RWPE2 (cell line): ENCODE measurements around the gene ZFP62.

Experiments used
- ATAC-seq: fragments of 200-7000 bp; cut with Tn5 transposase; 3 replicates; pipeline ENCODE4 v1.9.1; 2021; ENCODE audit warnings: low read depth
- DNase-seq: peaks from one replicate; pipeline ENCODE4 v3.0.0-alpha.2; 2020; ENCODE audit warnings: low spot score
- H3K27ac ChIP-seq: fragments of 450-650 bp; 2 replicates; pipeline ENCODE4 v1.5.1; 2017; ENCODE audit warnings: mild to moderate bottlenecking; ENCODE audit not compliant: poor library complexity, severe bottlenecking
- H3K27me3 ChIP-seq: fragments of 250-450 bp; sonication (Bioruptor Pico); 2 replicates; pipeline ENCODE4 v1.5.1; 2021; ENCODE audit warnings: mild to moderate bottlenecking, moderate library complexity; ENCODE audit not compliant: insufficient read depth, poor library complexity, severe bottlenecking
- H3K36me3 ChIP-seq: fragments of 250-450 bp; sonication (Bioruptor Pico); 2 replicates; pipeline ENCODE4 v1.5.1; 2020; ENCODE audit warnings: low read depth, mild to moderate bottlenecking, moderate library complexity
- H3K4me1 ChIP-seq: fragments of 250-450 bp; sonication (Bioruptor Pico); 2 replicates; pipeline ENCODE4 v1.5.1; 2021; ENCODE audit warnings: mild to moderate bottlenecking, moderate library complexity; ENCODE audit not compliant: insufficient read depth, poor library complexity, severe bottlenecking
- H3K4me3 ChIP-seq: fragments of 250-450 bp; sonication (Bioruptor Pico); 2 replicates; pipeline ENCODE4 v1.5.1; 2021; ENCODE audit warnings: mild to moderate bottlenecking, moderate library complexity; ENCODE audit not compliant: severe bottlenecking
- H3K9me3 ChIP-seq: fragments of 250-450 bp; sonication (Bioruptor Pico); 2 replicates; pipeline ENCODE4 v1.5.1; 2021; ENCODE audit warnings: mild to moderate bottlenecking, moderate library complexity; ENCODE audit not compliant: severe bottlenecking
- CTCF ChIP-seq: fragments of 450-650 bp; IDR thresholded peaks from one replicate; pipeline ENCODE4 v1.5.1; 2017; ENCODE audit warnings: mild to moderate bottlenecking, moderate library complexity; ENCODE audit not compliant: poor library complexity, severe bottlenecking

Gene ZFP62

GRCh38 chr5:180853121-180853847, 7.8 kb downstream of the ZFP62 start:
- TF ChIP-seq CTCF, result no peak
- ATAC-seq (no peak), DNase-seq (no peak)
- peaks cover 34% of the 10 kb centered on the region for H3K9me3 ChIP-seq
- H3K27ac ChIP-seq, result no peak overlapping the region
- H3K4me3 ChIP-seq, result no peak overlapping the region
- peaks cover 93% of the 10 kb centered on the region for H3K36me3 ChIP-seq
- H3K4me1 ChIP-seq, result no peaks in the 10 kb centered on the region
- no peaks in the 10 kb centered on the region for H3K27me3 ChIP-seq

GRCh38 chr5:180852495-180852894, 8.6 kb downstream of the ZFP62 start:
- Histone ChIP-seq H3K4me3 (no peak overlapping the region), H3K27me3 (no peaks in the 10 kb centered on the region), H3K27ac (no peak overlapping the region), H3K4me1 (no peaks in the 10 kb centered on the region), H3K36me3 (peaks cover 97% of the 10 kb centered on the region), H3K9me3 (peaks cover 34% of the 10 kb centered on the region)
- DNase-seq (no peak), ATAC-seq (no peak)
- no peak for TF ChIP-seq CTCF

GRCh38 chr5:180850434-180851078, 10.5 kb downstream of the ZFP62 start:
- Histone ChIP-seq H3K9me3 (peaks cover 34% of the 10 kb centered on the region), H3K4me1 (no peaks in the 10 kb centered on the region), H3K27me3 (no peaks in the 10 kb centered on the region), H3K36me3 (peaks cover 83% of the 10 kb centered on the region), H3K4me3 (no peak overlapping the region), H3K27ac (no peak overlapping the region)
- no peak for TF ChIP-seq CTCF
- ATAC-seq, result no peak
- no peak for DNase-seq

- H3K9me3 ChIP-seq, result peaks cover 34% of the 10 kb centered on the region
- peaks cover 76% of the 10 kb centered on the region for H3K36me3 ChIP-seq
- H3K4me3 ChIP-seq, result no peak overlapping the region
- no peaks in the 10 kb centered on the region for H3K4me1 ChIP-seq
- no peak for TF ChIP-seq CTCF
- H3K27ac ChIP-seq, result no peak overlapping the region
- no peaks in the 10 kb centered on the region for H3K27me3 ChIP-seq
- no peak for DNase-seq
- no peak for ATAC-seq
Observed at GRCh38 chr5:180849827-180850226, 11.2 kb downstream of the ZFP62 start.

- ATAC-seq, result no peak
- H3K27me3 ChIP-seq, result no peaks in the 10 kb centered on the region
- peaks cover 66% of the 10 kb centered on the region for H3K36me3 ChIP-seq
- no peak for DNase-seq
- TF ChIP-seq CTCF, result no peak
- H3K9me3 ChIP-seq, result peaks cover 34% of the 10 kb centered on the region
- H3K4me1 ChIP-seq, result no peaks in the 10 kb centered on the region
- H3K27ac ChIP-seq, result no peak overlapping the region
- no peak overlapping the region for H3K4me3 ChIP-seq
Observed at GRCh38 chr5:180848878-180849277, 12.2 kb downstream of the ZFP62 start.
